ENCODE measurements around the gene TPSAB1.
"Not testable (repeated sequence)": the region's sequence is repeated elsewhere in the genome, so short reads cannot be mapped to it uniquely, and the experiment has no call there.

TPSAB1 gene

GRCh38 chr16:1230471-1231212, 9.9 kb upstream of the TPSAB1 start:
- not testable (repeated sequence) for H3K9me2 ChIP-seq (replicated peaks; ENCODE audit: low read depth, low read length); H3K4me3 ChIP-seq (ENCODE audit: low read length, poor library complexity, severe bottlenecking); H3K4me2 ChIP-seq (ENCODE audit: low read depth, low read length, poor library complexity, severe bottlenecking); H4K20me1 ChIP-seq (ENCODE audit: insufficient read depth, low read length, poor library complexity, severe bottlenecking); H2AFZ ChIP-seq (ENCODE audit: low read length); H3K9ac ChIP-seq (ENCODE audit: low read depth, low read length, poor library complexity, severe bottlenecking); H3F3A ChIP-seq (ENCODE audit: low read depth); H3K36me3 ChIP-seq (ENCODE audit: insufficient read depth, low read length); H3K9me3 ChIP-seq (ENCODE audit: insufficient read depth, low read depth, low read length); H3K79me2 ChIP-seq (ENCODE audit: insufficient read depth, low read length); H3K4me1 ChIP-seq (ENCODE audit: insufficient read depth, low read length, poor library complexity, severe bottlenecking); H3K27me3 ChIP-seq (ENCODE audit: insufficient read depth, low read length, poor library complexity, severe bottlenecking)

GRCh38 chr16:1231301-1231700, 9.2 kb upstream of the TPSAB1 start:
- H3F3A ChIP-seq (ENCODE audit: low read depth); H3K4me3 ChIP-seq (ENCODE audit: low read length, poor library complexity, severe bottlenecking); H3K9ac ChIP-seq (ENCODE audit: low read depth, low read length, poor library complexity, severe bottlenecking); H3K79me2 ChIP-seq (ENCODE audit: insufficient read depth, low read length); H3K9me2 ChIP-seq (replicated peaks; ENCODE audit: low read depth, low read length); H3K4me1 ChIP-seq (ENCODE audit: insufficient read depth, low read length, poor library complexity, severe bottlenecking); H4K20me1 ChIP-seq (ENCODE audit: insufficient read depth, low read length, poor library complexity, severe bottlenecking); H3K9me3 ChIP-seq (ENCODE audit: insufficient read depth, low read depth, low read length); H3K36me3 ChIP-seq (ENCODE audit: insufficient read depth, low read length); H2AFZ ChIP-seq (ENCODE audit: low read length); H3K27me3 ChIP-seq (ENCODE audit: insufficient read depth, low read length, poor library complexity, severe bottlenecking); H3K4me2 ChIP-seq (ENCODE audit: low read depth, low read length, poor library complexity, severe bottlenecking): not testable (repeated sequence)

GRCh38 chr16:1232049-1232748, 8.3 kb upstream of the TPSAB1 start:
- not testable (repeated sequence) for H3K4me1 ChIP-seq (ENCODE audit: insufficient read depth, low read length, poor library complexity, severe bottlenecking); H3K9ac ChIP-seq (ENCODE audit: low read depth, low read length, poor library complexity, severe bottlenecking); H3K9me3 ChIP-seq (ENCODE audit: insufficient read depth, low read depth, low read length); H4K20me1 ChIP-seq (ENCODE audit: insufficient read depth, low read length, poor library complexity, severe bottlenecking); H3F3A ChIP-seq (ENCODE audit: low read depth); H3K9me2 ChIP-seq (replicated peaks; ENCODE audit: low read depth, low read length); H3K79me2 ChIP-seq (ENCODE audit: insufficient read depth, low read length); H2AFZ ChIP-seq (ENCODE audit: low read length); H3K27me3 ChIP-seq (ENCODE audit: insufficient read depth, low read length, poor library complexity, severe bottlenecking); H3K4me3 ChIP-seq (ENCODE audit: low read length, poor library complexity, severe bottlenecking); H3K4me2 ChIP-seq (ENCODE audit: low read depth, low read length, poor library complexity, severe bottlenecking); H3K36me3 ChIP-seq (ENCODE audit: insufficient read depth, low read length)

- H3K4me2 ChIP-seq (ENCODE audit: low read depth, low read length, poor library complexity, severe bottlenecking) = not testable (repeated sequence)
These were observed 3.8 kb upstream of the TPSAB1 start for GRCh38 chr16:1236659-1237058.

GRCh38 chr16:1237990-1238389, 2.5 kb upstream of the TPSAB1 start:
- no peak overlapping the region for H2AFZ ChIP-seq (ENCODE audit: low read length)
- H3K79me2 ChIP-seq (ENCODE audit: insufficient read depth, low read length) = no peaks in the 10 kb centered on the region
- H3K9ac ChIP-seq (ENCODE audit: low read depth, low read length, poor library complexity, severe bottlenecking) = no peak overlapping the region

More at GRCh38 chr16:1236659-1237058, 3.8 kb upstream of the TPSAB1 start:
- H3K36me3 ChIP-seq (ENCODE audit: insufficient read depth, low read length); H3K4me3 ChIP-seq (ENCODE audit: low read length, poor library complexity, severe bottlenecking); H3K27me3 ChIP-seq (ENCODE audit: insufficient read depth, low read length, poor library complexity, severe bottlenecking); H3K4me1 ChIP-seq (ENCODE audit: insufficient read depth, low read length, poor library complexity, severe bottlenecking); H2AFZ ChIP-seq (ENCODE audit: low read length); H3K9ac ChIP-seq (ENCODE audit: low read depth, low read length, poor library complexity, severe bottlenecking); H4K20me1 ChIP-seq (ENCODE audit: insufficient read depth, low read length, poor library complexity, severe bottlenecking); H3K9me3 ChIP-seq (ENCODE audit: insufficient read depth, low read depth, low read length); H3F3A ChIP-seq (ENCODE audit: low read depth); H3K79me2 ChIP-seq (ENCODE audit: insufficient read depth, low read length); H3K9me2 ChIP-seq (replicated peaks; ENCODE audit: low read depth, low read length): not testable (repeated sequence)

GRCh38 chr16:1238909-1239308, 1.6 kb upstream of the TPSAB1 start:
- not testable (repeated sequence) for H3K4me3 ChIP-seq (ENCODE audit: low read length, poor library complexity, severe bottlenecking); H2AFZ ChIP-seq (ENCODE audit: low read length); H3K36me3 ChIP-seq (ENCODE audit: insufficient read depth, low read length); H3K79me2 ChIP-seq (ENCODE audit: insufficient read depth, low read length); H3K9ac ChIP-seq (ENCODE audit: low read depth, low read length, poor library complexity, severe bottlenecking); H3K4me1 ChIP-seq (ENCODE audit: insufficient read depth, low read length, poor library complexity, severe bottlenecking); H3F3A ChIP-seq (ENCODE audit: low read depth); H3K9me2 ChIP-seq (replicated peaks; ENCODE audit: low read depth, low read length); H3K9me3 ChIP-seq (ENCODE audit: insufficient read depth, low read depth, low read length); H4K20me1 ChIP-seq (ENCODE audit: insufficient read depth, low read length, poor library complexity, severe bottlenecking); H3K27me3 ChIP-seq (ENCODE audit: insufficient read depth, low read length, poor library complexity, severe bottlenecking); H3K4me2 ChIP-seq (ENCODE audit: low read depth, low read length, poor library complexity, severe bottlenecking)

More at GRCh38 chr16:1237990-1238389, 2.5 kb upstream of the TPSAB1 start:
- TF ChIP-seq CTCF (conservative IDR thresholded peaks at IDR 0.05; ENCODE audit: low read length) (no peak), EZH2phosphoT487 (IDR thresholded peaks at IDR 0.05; ENCODE audit: borderline replicate concordance) (no peak)
- Histone ChIP-seq H3F3A (ENCODE audit: low read depth) (no peaks in the 10 kb centered on the region), H3K27me3 (ENCODE audit: insufficient read depth, low read length, poor library complexity, severe bottlenecking) (no peaks in the 10 kb centered on the region), H3K4me1 (ENCODE audit: insufficient read depth, low read length, poor library complexity, severe bottlenecking) (no peaks in the 10 kb centered on the region), H3K9me3 (ENCODE audit: insufficient read depth, low read depth, low read length) (no peaks in the 10 kb centered on the region), H3K9me2 (replicated peaks; ENCODE audit: low read depth, low read length) (no peaks in the 10 kb centered on the region), H3K36me3 (ENCODE audit: insufficient read depth, low read length) (no peaks in the 10 kb centered on the region), H4K20me1 (ENCODE audit: insufficient read depth, low read length, poor library complexity, severe bottlenecking) (no peaks in the 10 kb centered on the region), H3K4me3 (ENCODE audit: low read length, poor library complexity, severe bottlenecking) (no peak overlapping the region), H3K4me2 (ENCODE audit: low read depth, low read length, poor library complexity, severe bottlenecking) (no peak overlapping the region)
